Stimulated activated CD8-positive, alpha-beta memory T cell treated with anti-CD3 and anti-CD28 coated beads, Interleukin-4, amount 100 ng/mL, for 48 hours (primary cell): ENCODE measurements around the gene FBXW7.

Experiments
- DNase-seq: peaks from one replicate; pipeline ENCODE4 v3.0.0-alpha.2; 2020

The FBXW7 gene

GRCh38 chr4:152273343-152273742 is 262.5 kb downstream of the FBXW7 start:
- DNase-seq: no peak
